Lower leg skin (tissue), 4 donors: ENCODE data around the gene SCPEP1. TPM values are rescaled to one million over a fixed set of nuclear protein-coding genes. Genes with fewer than 3 reads are reported as not detected.

ENCODE experiments used
- DNase-seq, 2 donors: peaks; one replicate each; pipeline ENCODE4 v3.0.0-alpha.2; 2019; ENCODE audit warnings: low spot score in 2 of 2
- H3K4me3 ChIP-seq: fragments of 200-600 bp; sonication (generic); 2 replicates; pipeline ENCODE4 v1.5.1; 2017; ENCODE audit warnings: mild to moderate bottlenecking, low read depth; ENCODE audit not compliant: poor library complexity, severe bottlenecking
- POLR2A ChIP-seq, 2 donors: fragments of 450-650 bp; IDR thresholded peaks; one replicate each; pipeline ENCODE4 v1.6.1; 2016 to 2017; ENCODE audit warnings: antibody characterized with exemption in 2 of 2, mild to moderate bottlenecking in 1 of 2, moderate library complexity in 1 of 2
- WGBS, 2 donors: methylation state at CpG; one replicate each; pipeline ENCODE4 v1.1.5; 2018; 5-methylcytosine and 5-hydroxymethylcytosine counted together
- intact Hi-C: fragments of 100-400 bp; cut with DNase I; formaldehyde crosslinking; loops from one replicate; pipeline ENCODE4 v1.15.0; 2023; ENCODE audit warnings: low total_unique reads
- total RNA-seq, 4 donors: library from RNA; depleted of rRNA; stranded (reverse); fragments of >200 nt; gene quantifications; one replicate each; pipeline ENCODE4 v1.1.0, GENCODE V29; 2016
- TF ChIP-seq, protein P1 (sequence below), 3 donors: fragments of 450-650 bp; IDR thresholded peaks; one replicate each; pipeline ENCODE4 v1.5.1; 2016; ENCODE audit warnings: antibody characterized with exemption in 3 of 3, mild to moderate bottlenecking in 3 of 3, moderate library complexity in 2 of 3

The SCPEP1 gene
- total RNA-seq, 4 donors from 2014 or later = 88.3 to 173 (median 126) TPM

DNA sequence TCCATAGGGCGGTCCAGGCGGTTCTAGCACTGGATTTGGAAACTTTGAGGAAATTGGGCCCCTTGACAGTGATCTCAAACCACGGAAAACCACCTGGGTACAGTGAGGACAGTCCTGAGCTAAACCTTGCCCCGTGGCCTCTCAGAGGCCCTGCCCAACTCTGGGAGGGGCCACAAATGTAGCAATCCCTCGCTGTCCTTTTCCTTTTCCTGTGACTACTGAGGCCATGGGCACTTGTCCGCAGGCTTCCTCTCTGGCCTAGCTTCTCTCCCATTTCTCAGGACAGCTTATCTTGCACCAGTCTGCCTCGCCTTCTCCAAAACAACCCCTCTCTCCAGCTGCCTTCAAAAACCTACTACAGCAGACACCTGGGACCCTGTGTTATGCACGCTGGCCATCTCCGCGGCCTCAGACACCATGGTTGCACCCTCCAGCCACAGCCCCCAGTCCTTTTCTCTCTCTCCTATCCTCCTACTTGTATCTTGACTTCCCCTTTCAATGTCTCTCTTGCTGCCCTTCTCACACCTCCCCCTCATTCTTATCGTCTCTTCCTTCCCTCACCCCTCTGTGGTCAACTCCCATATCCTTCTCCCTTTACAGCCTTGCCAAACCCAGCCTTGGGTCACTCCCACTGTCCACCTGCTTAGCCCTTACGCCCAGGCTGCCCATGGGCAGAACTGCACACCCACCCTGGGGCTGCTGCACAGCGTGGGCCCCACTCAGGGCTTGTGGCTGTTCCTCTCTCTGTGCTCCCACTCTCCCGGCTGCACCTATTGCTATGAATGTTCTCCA, 7.6 kb downstream of the SCPEP1 start:
- intact Hi-C loops = no loop called here
- WGBS, 2 donors = 85 to 86% methylated on average over 14 of the region's 14 CpGs
- DNase-seq = no peak

DNA sequence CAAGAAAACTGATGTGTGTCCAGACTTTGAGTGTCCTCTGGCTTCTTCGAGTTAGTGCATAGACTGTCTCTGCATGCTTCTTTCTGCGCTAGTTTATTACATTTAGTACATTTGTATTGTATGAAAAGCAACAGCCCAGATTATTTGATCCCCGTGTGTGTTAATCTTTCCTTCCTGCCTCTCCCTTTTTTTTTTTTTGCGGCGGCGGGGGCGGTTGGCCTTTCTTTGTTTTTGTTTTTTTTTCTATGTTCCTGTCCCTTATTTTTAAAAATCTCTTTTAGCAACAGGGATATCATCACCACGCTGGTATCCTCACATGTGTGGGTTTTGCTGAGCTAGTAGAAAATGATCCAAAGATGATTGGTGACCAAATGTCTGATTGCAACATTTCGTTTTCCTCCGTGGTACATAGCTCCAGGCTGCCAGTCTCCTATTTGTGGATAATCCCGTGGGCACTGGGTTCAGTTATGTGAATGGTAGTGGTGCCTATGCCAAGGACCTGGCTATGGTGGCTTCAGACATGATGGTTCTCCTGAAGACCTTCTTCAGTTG, 9.4 kb downstream of the SCPEP1 start:
- TF ChIP-seq, protein P1, sequence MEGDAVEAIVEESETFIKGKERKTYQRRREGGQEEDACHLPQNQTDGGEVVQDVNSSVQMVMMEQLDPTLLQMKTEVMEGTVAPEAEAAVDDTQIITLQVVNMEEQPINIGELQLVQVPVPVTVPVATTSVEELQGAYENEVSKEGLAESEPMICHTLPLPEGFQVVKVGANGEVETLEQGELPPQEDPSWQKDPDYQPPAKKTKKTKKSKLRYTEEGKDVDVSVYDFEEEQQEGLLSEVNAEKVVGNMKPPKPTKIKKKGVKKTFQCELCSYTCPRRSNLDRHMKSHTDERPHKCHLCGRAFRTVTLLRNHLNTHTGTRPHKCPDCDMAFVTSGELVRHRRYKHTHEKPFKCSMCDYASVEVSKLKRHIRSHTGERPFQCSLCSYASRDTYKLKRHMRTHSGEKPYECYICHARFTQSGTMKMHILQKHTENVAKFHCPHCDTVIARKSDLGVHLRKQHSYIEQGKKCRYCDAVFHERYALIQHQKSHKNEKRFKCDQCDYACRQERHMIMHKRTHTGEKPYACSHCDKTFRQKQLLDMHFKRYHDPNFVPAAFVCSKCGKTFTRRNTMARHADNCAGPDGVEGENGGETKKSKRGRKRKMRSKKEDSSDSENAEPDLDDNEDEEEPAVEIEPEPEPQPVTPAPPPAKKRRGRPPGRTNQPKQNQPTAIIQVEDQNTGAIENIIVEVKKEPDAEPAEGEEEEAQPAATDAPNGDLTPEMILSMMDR (IDR thresholded peaks at IDR 0.05) = no peak
- no peak for TF ChIP-seq POLR2A (IDR thresholded peaks at IDR 0.05)
- peak in 1 of 2 donors; percentile 29 for DNase-seq
- 77 to 81% methylated on average over 11 of the region's 11 CpGs for WGBS, 2 donors
- H3K4me3 ChIP-seq = no peak overlapping the region
- intact Hi-C loops = no loop called here

More for the DNA sequence above, 7.6 kb downstream of the SCPEP1 start:
- no peak for TF ChIP-seq POLR2A (IDR thresholded peaks at IDR 0.05)
- TF ChIP-seq, protein P1 (IDR thresholded peaks at IDR 0.05) = no peak
- H3K4me3 ChIP-seq = no peak overlapping the region

DNA sequence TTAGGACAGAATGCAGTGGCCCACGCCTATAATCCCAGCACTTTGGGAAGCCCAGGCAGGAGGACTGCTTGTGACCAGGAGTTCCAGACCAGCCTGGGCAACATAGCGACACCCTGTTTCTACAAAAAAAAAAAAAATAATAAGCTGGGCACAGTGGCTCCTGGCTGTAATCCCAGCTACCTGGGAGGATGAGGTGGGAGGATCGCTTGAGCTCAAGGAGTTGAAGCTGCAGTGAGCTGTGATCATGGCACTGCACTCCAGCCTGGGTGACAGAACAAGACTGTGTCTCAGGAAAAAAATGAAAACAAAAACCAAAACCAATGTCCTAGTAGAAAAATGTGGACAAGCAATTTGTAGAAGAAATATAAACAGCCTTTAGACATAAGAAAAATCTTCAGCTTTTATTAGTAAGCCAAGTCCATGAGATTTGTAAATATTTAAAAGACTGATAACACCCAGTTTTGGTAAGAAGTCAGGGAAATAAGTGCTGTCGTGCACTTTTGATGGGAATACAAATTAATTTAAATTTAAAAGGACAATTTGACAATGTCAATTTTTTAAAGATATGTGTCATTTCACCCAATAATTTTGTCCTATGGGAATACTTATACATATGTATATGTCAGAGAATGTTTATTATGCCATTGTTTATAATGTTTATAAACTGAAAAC, 11.1 kb downstream of the SCPEP1 start:
- H3K4me3 ChIP-seq = no peak overlapping the region
- no peak for TF ChIP-seq POLR2A (IDR thresholded peaks at IDR 0.05)
- TF ChIP-seq, protein P1 (IDR thresholded peaks at IDR 0.05) = no peak
- intact Hi-C loops = no loop called here
- DNase-seq = peak in 1 of 2 donors; percentile 23
- 95% methylated on average over 4 of the region's 4 CpGs for WGBS, 2 donors

DNA sequence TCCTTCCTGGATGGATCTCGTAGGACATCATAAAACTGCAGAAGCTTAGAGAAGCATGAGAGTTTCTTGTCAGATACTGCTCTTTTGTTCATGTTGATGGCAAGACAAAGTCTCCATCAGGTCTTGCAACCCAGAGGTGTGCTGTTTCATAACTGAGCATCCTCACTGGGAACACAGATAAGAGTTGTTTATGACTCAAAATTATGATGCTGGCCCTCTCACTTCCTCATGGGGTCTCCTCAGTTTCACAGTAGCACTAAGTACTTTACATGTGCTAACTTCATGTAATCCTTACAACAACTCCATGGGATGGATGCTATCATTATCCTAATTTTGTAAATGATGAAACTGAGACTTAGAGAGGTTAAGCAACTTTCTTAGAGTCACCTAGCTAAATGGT, 14.4 kb downstream of the SCPEP1 start:
- no peak overlapping the region for H3K4me3 ChIP-seq
- intact Hi-C loops = no loop called here
- no peak for DNase-seq
- TF ChIP-seq, protein P1 (IDR thresholded peaks at IDR 0.05) = no peak
- TF ChIP-seq POLR2A (IDR thresholded peaks at IDR 0.05) = no peak
- 94 to 97% methylated on average over 1 of the region's 1 CpG for WGBS, 2 donors

DNA sequence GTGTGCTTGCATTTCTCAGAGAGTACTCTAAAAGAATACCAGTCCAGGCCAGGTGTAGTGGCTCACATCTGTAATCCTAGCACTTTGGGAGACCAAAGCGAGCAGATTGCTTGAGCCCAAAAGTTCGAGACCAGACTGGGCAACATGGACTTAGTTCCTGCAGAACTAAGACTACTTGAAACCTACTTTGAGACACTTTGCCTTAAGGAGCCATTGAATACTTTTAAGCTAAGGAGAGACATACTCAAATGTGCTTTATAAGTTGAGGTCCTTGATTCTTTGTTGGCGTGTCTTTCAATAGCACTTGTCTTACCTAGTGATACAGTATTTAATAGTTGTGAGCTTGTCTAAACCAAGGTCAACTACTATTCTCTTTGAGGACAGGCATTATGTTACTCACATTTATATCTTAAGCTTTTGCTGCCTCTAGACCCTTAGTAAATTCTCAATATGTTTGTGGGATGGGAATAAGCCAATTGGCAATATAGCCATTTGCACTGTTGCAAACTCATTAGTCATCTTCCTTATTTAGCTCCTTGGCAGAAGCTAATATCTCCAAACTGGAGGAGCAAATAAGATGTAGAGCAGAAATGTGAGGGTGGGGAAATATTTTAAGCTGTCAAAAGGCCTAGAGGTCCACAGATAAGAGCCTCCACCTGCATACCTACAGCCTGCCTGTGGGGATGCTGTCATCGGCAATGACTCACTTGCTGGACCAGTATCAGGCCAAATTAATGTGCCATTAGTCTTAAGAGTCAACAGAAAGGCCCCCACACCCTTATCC, 16.3 kb downstream of the SCPEP1 start:
- TF ChIP-seq, protein P1 (IDR thresholded peaks at IDR 0.05) = no peak
- no peak for TF ChIP-seq POLR2A (IDR thresholded peaks at IDR 0.05)

More for the DNA sequence above, 16.3 kb downstream of the SCPEP1 start:
- intact Hi-C loops = no loop called here
- no peak for DNase-seq
- 86% methylated on average over 4 of the region's 4 CpGs for WGBS, 2 donors
- no peak overlapping the region for H3K4me3 ChIP-seq
